A549 (cell line): ENCODE measurements around the gene CDH4.

Source experiments
- CBX2 ChIP-seq: fragments of 200-600 bp; sonication (generic); IDR thresholded peaks from 2 replicates; pipeline ENCODE4 v1.6.1; 2016; ENCODE audit warnings: low read depth, mild to moderate bottlenecking, borderline replicate concordance
- EP300 ChIP-seq, 2 experiments: fragments of >200 bp; sonication (Bioruptor Twin); formaldehyde crosslinking; IDR thresholded peaks; 2 replicates in 1 of 2; 3 replicates in 1 of 2; pipeline ENCODE4 v1.6.1; 2016 to 2017
- HOXA7 ChIP-seq: fragments of 250-450 bp; sonication (Bioruptor Pico); IDR thresholded peaks from 2 replicates; pipeline ENCODE4 v1.5.0; 2020; ENCODE audit warnings: mild to moderate bottlenecking, moderate library complexity
- MAFK ChIP-seq: fragments of 450-650 bp; IDR thresholded peaks from 2 replicates; pipeline ENCODE4 v1.6.1; 2014; ENCODE audit not compliant: partially characterized antibody
- NPAS2 ChIP-seq: fragments of 250-450 bp; sonication (Bioruptor Pico); IDR thresholded peaks from 2 replicates; pipeline ENCODE4 v1.8.0; 2022; ENCODE audit warnings: mild to moderate bottlenecking, moderate library complexity, borderline replicate concordance
- NR3C1 ChIP-seq: fragments of >200 bp; sonication (Bioruptor Twin); formaldehyde crosslinking; IDR thresholded peaks from 3 replicates; pipeline ENCODE4 v1.6.1; 2017
- PHF8 ChIP-seq: fragments of 200-600 bp; sonication (generic); IDR thresholded peaks from 2 replicates; pipeline ENCODE4 v1.6.1; 2016; ENCODE audit warnings: low read depth, mild to moderate bottlenecking, antibody characterized with exemption, moderate library complexity, borderline replicate concordance
- POLR2A ChIP-seq: IDR thresholded peaks from 2 replicates; pipeline ENCODE4 v1.6.1; 2012; ENCODE audit warnings: mild to moderate bottlenecking, low read length
- RCOR1 ChIP-seq: fragments of 150-350 bp; IDR thresholded peaks from 2 replicates; pipeline ENCODE4 v1.6.1; 2014; ENCODE audit warnings: antibody characterized with exemption, low read length, low read depth
- REST ChIP-seq: fragments of 200-600 bp; sonication (generic); IDR thresholded peaks from 2 replicates; pipeline ENCODE4 v1.6.1; 2016; ENCODE audit warnings: antibody characterized with exemption, mild to moderate bottlenecking, moderate library complexity
- USF2 ChIP-seq: fragments of 450-650 bp; IDR thresholded peaks from 2 replicates; pipeline ENCODE4 v1.6.1; 2014; ENCODE audit warnings: antibody characterized with exemption
- TF ChIP-seq, protein P1 (sequence below): fragments of >200 bp; sonication (Bioruptor Twin); formaldehyde crosslinking; IDR thresholded peaks from 3 replicates; pipeline ENCODE4 v1.5.1; 2016

GRCh38 chr20:61317966-61318530 is 66.0 kb downstream of the CDH4 start:
- TF ChIP-seq, protein P1, sequence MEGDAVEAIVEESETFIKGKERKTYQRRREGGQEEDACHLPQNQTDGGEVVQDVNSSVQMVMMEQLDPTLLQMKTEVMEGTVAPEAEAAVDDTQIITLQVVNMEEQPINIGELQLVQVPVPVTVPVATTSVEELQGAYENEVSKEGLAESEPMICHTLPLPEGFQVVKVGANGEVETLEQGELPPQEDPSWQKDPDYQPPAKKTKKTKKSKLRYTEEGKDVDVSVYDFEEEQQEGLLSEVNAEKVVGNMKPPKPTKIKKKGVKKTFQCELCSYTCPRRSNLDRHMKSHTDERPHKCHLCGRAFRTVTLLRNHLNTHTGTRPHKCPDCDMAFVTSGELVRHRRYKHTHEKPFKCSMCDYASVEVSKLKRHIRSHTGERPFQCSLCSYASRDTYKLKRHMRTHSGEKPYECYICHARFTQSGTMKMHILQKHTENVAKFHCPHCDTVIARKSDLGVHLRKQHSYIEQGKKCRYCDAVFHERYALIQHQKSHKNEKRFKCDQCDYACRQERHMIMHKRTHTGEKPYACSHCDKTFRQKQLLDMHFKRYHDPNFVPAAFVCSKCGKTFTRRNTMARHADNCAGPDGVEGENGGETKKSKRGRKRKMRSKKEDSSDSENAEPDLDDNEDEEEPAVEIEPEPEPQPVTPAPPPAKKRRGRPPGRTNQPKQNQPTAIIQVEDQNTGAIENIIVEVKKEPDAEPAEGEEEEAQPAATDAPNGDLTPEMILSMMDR = no peak
- TF ChIP-seq NPAS2 (CRISPR knock-in tag) = no peak
- no peak for TF ChIP-seq HOXA7 (CRISPR knock-in tag)
- no peak for TF ChIP-seq USF2
- TF ChIP-seq POLR2A = no peak
- no peak for TF ChIP-seq MAFK
- TF ChIP-seq REST = no peak
- no peak for TF ChIP-seq PHF8
- TF ChIP-seq NR3C1 = no peak
- no peak for TF ChIP-seq CBX2
- TF ChIP-seq EP300 (IDR thresholded peaks at IDR 0.05) = no peak
- TF ChIP-seq RCOR1 = no peak
